ENCODE measurements around the gene RAPGEF4. TPM values are rescaled to one million over a fixed set of nuclear protein-coding genes. Genes with fewer than 3 reads are reported as not detected.

Gene RAPGEF4
- total and polyA plus RNA-seq, 2 donors (not counting 1 experiment from before 2014, with no cell fraction given), result 0.22 to 0.30 TPM

DNA sequence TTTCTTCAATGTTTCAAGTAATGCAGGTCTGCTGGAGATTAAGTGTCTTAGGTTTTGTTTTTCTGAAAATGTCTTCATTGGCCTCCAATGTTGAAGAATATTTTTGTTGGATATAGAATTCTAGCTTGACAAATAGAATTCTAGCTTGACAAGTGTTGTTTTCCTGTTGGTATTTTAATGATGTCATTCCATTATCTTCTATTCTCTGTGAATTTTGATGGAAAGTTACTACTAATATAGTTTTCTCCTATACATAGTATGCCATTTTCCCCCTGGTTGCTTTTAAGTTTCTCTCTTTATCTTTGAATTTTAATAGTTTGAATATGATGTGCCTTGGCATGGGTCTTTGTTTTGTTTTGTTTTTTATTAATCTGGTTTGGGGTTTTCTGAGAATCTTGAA, 119.9 kb downstream of the RAPGEF4 start:
- H3K4me2 ChIP-seq (replicated peaks; ENCODE audit: low read depth, low read length, poor library complexity, severe bottlenecking), result no peak overlapping the region
- no peaks in the 10 kb centered on the region for H3K79me2 ChIP-seq (ENCODE audit: control insufficient read depth, insufficient read depth, low read length)
- Mint-ChIP-seq H3K9me3 (ENCODE audit: insufficient read depth) (peaks cover 3% of the 10 kb centered on the region), H3K4me1 (no peaks in the 10 kb centered on the region), H3K27me3 (peaks cover 21% of the 10 kb centered on the region), H3K27ac (no peak overlapping the region), H3K4me3 (no peak overlapping the region)
- no peak overlapping the region for H2AFZ ChIP-seq (ENCODE audit: insufficient read depth, low read depth, low read length, poor library complexity, severe bottlenecking)
- no peak overlapping the region for H3K27ac ChIP-seq (ENCODE audit: low read length in 2 of 2)
- no peaks in the 10 kb centered on the region for H3K4me1 ChIP-seq (ENCODE audit: control insufficient read depth in 2 of 2, insufficient read depth in 2 of 2, low read length in 2 of 2)
- no peaks in the 10 kb centered on the region for H3K9me3 ChIP-seq (ENCODE audit: control extremely low read depth in 1 of 3, control insufficient read depth in 2 of 3, insufficient read depth in 1 of 3, low read length in 2 of 3)
- no peak overlapping the region for H3K4me3 ChIP-seq (ENCODE audit: control extremely low read depth in 1 of 5, extremely low read depth in 1 of 5, insufficient read depth in 1 of 5, low read depth in 2 of 5, low read length in 4 of 5)
- no peak for DNase-seq
- TF ChIP-seq, protein P1, sequence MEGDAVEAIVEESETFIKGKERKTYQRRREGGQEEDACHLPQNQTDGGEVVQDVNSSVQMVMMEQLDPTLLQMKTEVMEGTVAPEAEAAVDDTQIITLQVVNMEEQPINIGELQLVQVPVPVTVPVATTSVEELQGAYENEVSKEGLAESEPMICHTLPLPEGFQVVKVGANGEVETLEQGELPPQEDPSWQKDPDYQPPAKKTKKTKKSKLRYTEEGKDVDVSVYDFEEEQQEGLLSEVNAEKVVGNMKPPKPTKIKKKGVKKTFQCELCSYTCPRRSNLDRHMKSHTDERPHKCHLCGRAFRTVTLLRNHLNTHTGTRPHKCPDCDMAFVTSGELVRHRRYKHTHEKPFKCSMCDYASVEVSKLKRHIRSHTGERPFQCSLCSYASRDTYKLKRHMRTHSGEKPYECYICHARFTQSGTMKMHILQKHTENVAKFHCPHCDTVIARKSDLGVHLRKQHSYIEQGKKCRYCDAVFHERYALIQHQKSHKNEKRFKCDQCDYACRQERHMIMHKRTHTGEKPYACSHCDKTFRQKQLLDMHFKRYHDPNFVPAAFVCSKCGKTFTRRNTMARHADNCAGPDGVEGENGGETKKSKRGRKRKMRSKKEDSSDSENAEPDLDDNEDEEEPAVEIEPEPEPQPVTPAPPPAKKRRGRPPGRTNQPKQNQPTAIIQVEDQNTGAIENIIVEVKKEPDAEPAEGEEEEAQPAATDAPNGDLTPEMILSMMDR (IDR thresholded peaks at IDR 0.05), result no peak
- TF ChIP-seq EZH2 (IDR thresholded peaks at IDR 0.05; ENCODE audit: borderline replicate concordance, insufficient read depth, low read depth, low read length, poor library complexity, severe bottlenecking), result no peak
- no peaks in the 10 kb centered on the region for H4K20me1 ChIP-seq (ENCODE audit: control insufficient read depth, insufficient read depth, low read length, poor library complexity, severe bottlenecking)
- no peak for ATAC-seq (ENCODE audit: low read depth)
- H3K27me3 ChIP-seq (replicated peaks in 1 of 4; ENCODE audit: control extremely low read depth in 1 of 4, control insufficient read depth in 3 of 4, insufficient read depth in 4 of 4, low read length in 3 of 4), result peaks cover 0 to 3% (median 0%) of the 10 kb centered on the region in 4 experiments
- CTCF ChIA-PET, result no interaction called here
- intact Hi-C loops (cut with micrococcal nuclease), result no loop called here
- POLR2A ChIA-PET, result no interaction called here
- no peaks in the 10 kb centered on the region for H3K36me3 ChIP-seq (replicated peaks in 1 of 2; ENCODE audit: control extremely low read depth in 1 of 2, control insufficient read depth in 1 of 2, extremely low read depth in 1 of 2, insufficient read depth in 2 of 2, low read length in 1 of 2)
- H3K9ac ChIP-seq (ENCODE audit: low read length), result no peak overlapping the region

DNA sequence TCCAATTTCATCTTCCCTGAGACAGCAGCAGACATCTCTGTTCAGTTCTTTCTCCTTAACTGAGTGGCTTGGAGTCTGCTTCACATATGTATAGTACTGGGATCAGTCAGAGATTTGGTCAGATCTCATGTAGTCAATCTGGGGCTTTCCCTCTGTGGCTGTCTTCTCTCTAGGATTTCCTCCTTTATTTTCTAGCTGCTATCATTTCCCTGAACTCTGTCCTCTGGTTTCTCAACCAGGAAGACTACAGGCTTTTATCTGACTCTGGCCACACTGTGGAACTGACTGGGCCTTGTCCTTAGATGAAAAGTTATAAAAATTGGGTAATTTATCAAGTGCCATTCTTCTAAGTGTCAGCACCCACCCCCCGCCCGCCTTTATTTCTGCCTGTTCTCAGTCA, 121.0 kb downstream of the RAPGEF4 start:
- CTCF ChIA-PET, result no interaction called here
- no peak overlapping the region for H3K4me2 ChIP-seq (replicated peaks; ENCODE audit: low read depth, low read length, poor library complexity, severe bottlenecking)
- POLR2A ChIA-PET, result no interaction called here
- WGBS (ENCODE audit: insufficient coverage), result no CpG with 5 or more reads among the region's 2 CpGs
- Mint-ChIP-seq H3K27me3 (peaks cover 24% of the 10 kb centered on the region), H3K4me1 (no peaks in the 10 kb centered on the region), H3K4me3 (no peak overlapping the region), H3K9me3 (ENCODE audit: insufficient read depth) (no peaks in the 10 kb centered on the region), H3K27ac (no peak overlapping the region)
- no peaks in the 10 kb centered on the region for H4K20me1 ChIP-seq (ENCODE audit: control insufficient read depth, insufficient read depth, low read length, poor library complexity, severe bottlenecking)
- H3K27me3 ChIP-seq (replicated peaks in 1 of 4; ENCODE audit: control extremely low read depth in 1 of 4, control insufficient read depth in 3 of 4, insufficient read depth in 4 of 4, low read length in 3 of 4), result peaks cover 0 to 3% (median 0%) of the 10 kb centered on the region in 4 experiments
- ATAC-seq (ENCODE audit: low read depth) (no peak), DNase-seq (no peak)
- no peak overlapping the region for H3K4me3 ChIP-seq (ENCODE audit: control extremely low read depth in 1 of 5, extremely low read depth in 1 of 5, insufficient read depth in 1 of 5, low read depth in 2 of 5, low read length in 4 of 5)
- no peaks in the 10 kb centered on the region for H3K79me2 ChIP-seq (ENCODE audit: control insufficient read depth, insufficient read depth, low read length)
- H3K27ac ChIP-seq (ENCODE audit: low read length in 2 of 2), result no peak overlapping the region
- H3K9ac ChIP-seq (ENCODE audit: low read length), result no peak overlapping the region
- H3K9me3 ChIP-seq (ENCODE audit: control extremely low read depth in 1 of 3, control insufficient read depth in 2 of 3, insufficient read depth in 1 of 3, low read length in 2 of 3), result no peaks in the 10 kb centered on the region
- H2AFZ ChIP-seq (ENCODE audit: insufficient read depth, low read depth, low read length, poor library complexity, severe bottlenecking), result no peak overlapping the region
- intact Hi-C loops (cut with micrococcal nuclease), result no loop called here
- H3K4me1 ChIP-seq (ENCODE audit: control insufficient read depth in 2 of 2, insufficient read depth in 2 of 2, low read length in 2 of 2), result no peaks in the 10 kb centered on the region
- no peak for TF ChIP-seq EZH2 (IDR thresholded peaks at IDR 0.05; ENCODE audit: borderline replicate concordance, insufficient read depth, low read depth, low read length, poor library complexity, severe bottlenecking)
- TF ChIP-seq, protein P1 (IDR thresholded peaks at IDR 0.05), result no peak
- no peaks in the 10 kb centered on the region for H3K36me3 ChIP-seq (replicated peaks in 1 of 2; ENCODE audit: control extremely low read depth in 1 of 2, control insufficient read depth in 1 of 2, extremely low read depth in 1 of 2, insufficient read depth in 2 of 2, low read length in 1 of 2)

Measured in B cell (primary cell).